Kidney (tissue), 14 donors: ENCODE results near the gene NRXN3. TPM values are rescaled to one million over a fixed set of nuclear protein-coding genes. Genes with fewer than 3 reads are reported as not detected.

Experiments
- DNase-seq, 5 donors: peaks; one replicate each; pipeline ENCODE4 v3.0.0-alpha.2; 2013 to 2020
- FAIRE-seq: peaks from 2 replicates; lab custom pipeline; 2012; peaks lifted over from hg19 to GRCh38; lab: Jason Lieb, UNC
- H3K27ac ChIP-seq, 2 donors: one replicate each; pipeline ENCODE4 v1.7.0; 2013; ENCODE audit warnings: low read depth in 2 of 2, low read length in 2 of 2, inconsistent platforms in 1 of 2
- H3K27me3 ChIP-seq: one replicate; pipeline ENCODE4 v1.7.1; 2013; ENCODE audit warnings: low read length, inconsistent platforms; ENCODE audit not compliant: control insufficient read depth, insufficient read depth
- H3K36me3 ChIP-seq, 3 donors: one replicate each; pipeline versions ENCODE4 v1.7.0 to v1.7.1; 2013; ENCODE audit warnings: low read length in 3 of 3, control low read depth in 1 of 3, inconsistent platforms in 1 of 3; ENCODE audit not compliant: insufficient read depth in 3 of 3, control insufficient read depth in 2 of 3
- H3K4me1 ChIP-seq, 3 donors: one replicate each; pipeline versions ENCODE4 v1.7.0 to v1.7.1; 2013; ENCODE audit warnings: low read length in 3 of 3, inconsistent platforms in 1 of 3, low read depth in 1 of 3; ENCODE audit not compliant: control insufficient read depth in 2 of 3, insufficient read depth in 2 of 3
- H3K4me3 ChIP-seq, 3 donors: one replicate each; pipeline versions ENCODE4 v1.7.0 to v1.8.1; 2013; ENCODE audit warnings: low read length in 3 of 3, control low read depth in 1 of 3, inconsistent platforms in 1 of 3
- H3K9ac ChIP-seq, 3 donors: one replicate each; pipeline versions ENCODE4 v1.7.0 to v1.7.1; 2013; ENCODE audit warnings: low read length in 3 of 3, control low read depth in 1 of 3, inconsistent platforms in 1 of 3
- H3K9me3 ChIP-seq, 3 donors: one replicate each; pipeline versions ENCODE4 v1.7.0 to v1.7.1; 2013; ENCODE audit warnings: low read length in 3 of 3, control low read depth in 1 of 3, inconsistent platforms in 1 of 3; ENCODE audit not compliant: control insufficient read depth in 2 of 3, insufficient read depth in 1 of 3
- CTCF ChIP-seq: IDR thresholded peaks from 3 replicates; pipeline ENCODE4 v1.5.1; 2012; ENCODE audit warnings: mild to moderate bottlenecking, moderate library complexity, borderline replicate concordance; ENCODE audit not compliant: insufficient read depth; ENCODE audit errors: extremely low read depth
- intact Hi-C: fragments of 100-400 bp; cut with DNase I; formaldehyde crosslinking; loops from one replicate; pipeline ENCODE4 v1.11.1; 2022
- polyA plus RNA-seq: library from polyadenylated mRNA; stranded (reverse); fragments of 350-450 nt; fragmentation: Illumina TruSeq; extraction: RNeasy Lipid Tissue Mini Kit (QIAGEN cat#74804); gene quantifications from one replicate; pipeline ENCODE4 v1.2.3, GENCODE V29; 2014; ENCODE audit warnings: low read depth, low replicate concordance; ENCODE audit not compliant: insufficient read depth
- total RNA-seq: library from RNA; stranded (reverse); fragmentation: NEBNext Ultra II Directional; extraction: Animal tissue kit (Norgen Biotek cat#: 25700); gene quantifications from one replicate; pipeline ENCODE4 v1.2.1, GENCODE V29; 2021
- donor health status: control.
- donor health status: control.
- donor health status: control.
- donor health status: control.
- donor health status: control.
- donor health status: DM: yes; HTN: yes; CAD: no.
- donor health status: Normal renal cell carcinoma (clear cell type).

The NRXN3 gene
- total and polyA plus RNA-seq, 2 donors from 2014 or later, result 1.5 to 2.4 TPM

- Histone ChIP-seq H3K27ac (no peak overlapping the region), H3K27me3 (no peaks in the 10 kb centered on the region), H3K9me3 (no peaks in the 10 kb centered on the region), H3K4me1 (no peaks in the 10 kb centered on the region), H3K36me3 (no peaks in the 10 kb centered on the region), H3K9ac (no peak overlapping the region), H3K4me3 (no peak overlapping the region)
- no peak for DNase-seq
- intact Hi-C loops, result no loop called here
- TF ChIP-seq CTCF, result no peak
- no peak for FAIRE-seq
These were observed 439.0 kb downstream of the NRXN3 start for GRCh38 chr14:78608998-78609787.

GRCh38 chr14:78610994-78611393 is 440.8 kb downstream of the NRXN3 start:
- no peaks in the 10 kb centered on the region for H3K36me3 ChIP-seq
- no peak for TF ChIP-seq CTCF
- intact Hi-C loops, result no loop called here
- FAIRE-seq (no peak), DNase-seq (no peak)
- no peak overlapping the region for H3K4me3 ChIP-seq
- H3K27me3 ChIP-seq, result no peaks in the 10 kb centered on the region
- H3K4me1 ChIP-seq, result no peaks in the 10 kb centered on the region
- no peaks in the 10 kb centered on the region for H3K9me3 ChIP-seq
- no peak overlapping the region for H3K27ac ChIP-seq
- H3K9ac ChIP-seq, result no peak overlapping the region

GRCh38 chr14:78611796-78612571 is 441.8 kb downstream of the NRXN3 start:
- Histone ChIP-seq H3K4me1 (no peaks in the 10 kb centered on the region), H3K27ac (no peak overlapping the region), H3K27me3 (no peaks in the 10 kb centered on the region), H3K9ac (no peak overlapping the region), H3K4me3 (no peak overlapping the region), H3K9me3 (no peaks in the 10 kb centered on the region), H3K36me3 (no peaks in the 10 kb centered on the region)
- DNase-seq (no peak), FAIRE-seq (no peak)
- intact Hi-C loops, result no loop called here
- no peak for TF ChIP-seq CTCF
